GM23248 (cell line): ENCODE data around the gene TRPC4. TPM values are rescaled to one million over a fixed set of nuclear protein-coding genes. Genes with fewer than 3 reads are reported as not detected.

Experiments
- DNase-seq: peaks from one replicate; pipeline ENCODE4 v3.0.0-alpha.2; 2015
- H2AFZ ChIP-seq: fragments of 200-600 bp; sonication (generic); 2 replicates; pipeline ENCODE4 v1.6.1; 2016; ENCODE audit warnings: antibody characterized with exemption
- H3F3A ChIP-seq: fragments of 200-600 bp; sonication (generic); 2 replicates; pipeline ENCODE4 v1.6.1; 2016; ENCODE audit warnings: mild to moderate bottlenecking, antibody characterized with exemption, mixed run types; ENCODE audit not compliant: insufficient read depth
- H3K27ac ChIP-seq: fragments of 200-600 bp; sonication (generic); 2 replicates; pipeline ENCODE4 v1.5.1; 2016; ENCODE audit warnings: mild to moderate bottlenecking
- H3K27me3 ChIP-seq: fragments of 200-600 bp; sonication (generic); replicated peaks from 2 replicates; pipeline ENCODE4 v1.6.1; 2016; ENCODE audit warnings: mild to moderate bottlenecking; ENCODE audit not compliant: insufficient read depth
- H3K36me3 ChIP-seq: fragments of 200-600 bp; sonication (generic); 2 replicates; pipeline ENCODE4 v1.6.1; 2016; ENCODE audit warnings: low read depth, mild to moderate bottlenecking
- H3K4me1 ChIP-seq: fragments of 200-600 bp; sonication (generic); 2 replicates; pipeline ENCODE4 v1.6.1; 2016; ENCODE audit warnings: mild to moderate bottlenecking; ENCODE audit not compliant: insufficient read depth
- H3K4me2 ChIP-seq: fragments of 200-600 bp; sonication (generic); one replicate; pipeline ENCODE4 v1.6.1; 2016; ENCODE audit warnings: mild to moderate bottlenecking; ENCODE audit not compliant: unreplicated experiment
- H3K4me3 ChIP-seq: fragments of 200-600 bp; sonication (generic); 2 replicates; pipeline ENCODE4 v1.5.1; 2016; ENCODE audit warnings: mild to moderate bottlenecking
- H3K79me2 ChIP-seq: fragments of 200-600 bp; sonication (generic); 2 replicates; pipeline ENCODE4 v1.6.1; 2016; ENCODE audit warnings: mild to moderate bottlenecking; ENCODE audit not compliant: insufficient read depth
- H3K9ac ChIP-seq: fragments of 200-600 bp; sonication (generic); 2 replicates; pipeline ENCODE4 v1.6.1; 2016; ENCODE audit warnings: mild to moderate bottlenecking
- H3K9me2 ChIP-seq: fragments of 200-600 bp; sonication (generic); 2 replicates; pipeline ENCODE4 v1.6.1; 2016; ENCODE audit warnings: mixed run types, mild to moderate bottlenecking, moderate library complexity; ENCODE audit not compliant: insufficient read depth
- H3K9me3 ChIP-seq: fragments of 200-600 bp; sonication (generic); one replicate; pipeline ENCODE4 v1.6.1; 2017; ENCODE audit warnings: low read depth
- H4K20me1 ChIP-seq: fragments of 200-600 bp; sonication (generic); 2 replicates; pipeline ENCODE4 v1.6.0; 2016; ENCODE audit not compliant: insufficient read depth
- EZH2 ChIP-seq: fragments of 200-600 bp; sonication (generic); IDR thresholded peaks from 2 replicates; pipeline ENCODE4 v1.6.1; 2018; ENCODE audit warnings: antibody characterized with exemption, mild to moderate bottlenecking; ENCODE audit not compliant: insufficient read depth, poor library complexity, severe bottlenecking
- EZH2phosphoT487 ChIP-seq: fragments of 200-600 bp; sonication (generic); IDR thresholded peaks from 2 replicates; pipeline ENCODE4 v1.6.1; 2018; ENCODE audit warnings: antibody characterized with exemption, moderate library complexity, mild to moderate bottlenecking, low read depth; ENCODE audit not compliant: insufficient read depth
- WGBS, 2 experiments: methylation state at CpG; one replicate each; pipeline ENCODE4 v1.1.6; 2015 to 2017; ENCODE audit warnings: low lambda C conversion rate in 2 of 2, low coverage in 1 of 2; ENCODE audit errors: missing lambda C conversion rate in 2 of 2; 5-methylcytosine and 5-hydroxymethylcytosine counted together
- in situ Hi-C: fragments of 300-500 bp; cut with MboI; formaldehyde crosslinking; loops from 2 replicates; pipeline ENCODE4 v1.15.0; 2020
- polyA plus RNA-seq: library from polyadenylated mRNA; unstranded; fragments of >200 nt; fragmentation: Nextera tagmentation; extraction: Ambion mirVana; gene quantifications from 2 replicates; pipeline ENCODE4 v1.2.1, GENCODE V29; 2016
- total RNA-seq: library from RNA; depleted of rRNA; stranded (reverse); fragments of >200 nt; shearing (Covaris generic); gene quantifications from 2 replicates; pipeline ENCODE4 v1.2.3, GENCODE V29; 2014; rRNA removed

Gene TRPC4
- 8.6 and 10.5 TPM in 2 replicates for total RNA-seq
- 6.5 and 6.7 TPM in 2 replicates for polyA plus RNA-seq

GRCh38 chr13:37869756-37870488 lies at the start of gene TRPC4:
TRPC4 (minus strand) TSS chr13:37869772; CDS start chr13:37783333, 86,439 bp downstream.
- in situ Hi-C loops, result loop anchor here (10.0 kb wide), 1 partner anchor 225 kb away; no protein-coding TSS in a partner anchor
- peak within 1 kb of the TSS; percentile 86 for H3K4me2 ChIP-seq
- peak within 1 kb of the TSS; percentile 78 for H3K9ac ChIP-seq
- no peaks in the 10 kb centered on the region for H4K20me1 ChIP-seq
- H3F3A ChIP-seq, result peaks cover 18% of the 10 kb centered on the region
- TF ChIP-seq EZH2 (no peak), EZH2phosphoT487 (no peak)
- H3K9me2 ChIP-seq, result no peaks in the 10 kb centered on the region
- peaks cover 30% of the 10 kb centered on the region for H3K4me1 ChIP-seq
- DNase-seq, result peak; percentile 90
- no peaks in the 10 kb centered on the region for H3K36me3 ChIP-seq
- H2AFZ ChIP-seq, result peak within 1 kb of the TSS; percentile 94
- WGBS, 2 experiments, result 1 to 2% methylated on average over 34 to 39 of the region's 43 CpGs
- H3K27me3 ChIP-seq, result no peaks in the 10 kb centered on the region
- H3K27ac ChIP-seq, result peak within 1 kb of the TSS; percentile 38
- H3K79me2 ChIP-seq, result peaks cover 44% of the 10 kb centered on the region
- H3K4me3 ChIP-seq, result peak within 1 kb of the TSS; percentile 90
- H3K9me3 ChIP-seq, result no peaks in the 10 kb centered on the region

GRCh38 chr13:37918751-37919150 lies 49.2 kb upstream of the TRPC4 start:
- Histone ChIP-seq H3K9me2 (no peaks in the 10 kb centered on the region), H3K27me3 (no peaks in the 10 kb centered on the region), H3K27ac (no peak overlapping the region), H2AFZ (peak overlapping the region; percentile 67), H3K4me2 (peak overlapping the region; percentile 68), H3F3A (no peaks in the 10 kb centered on the region), H3K4me3 (peak overlapping the region; percentile 61), H3K36me3 (no peaks in the 10 kb centered on the region), H3K9ac (no peak overlapping the region), H3K9me3 (no peaks in the 10 kb centered on the region), H4K20me1 (no peaks in the 10 kb centered on the region), H3K79me2 (no peaks in the 10 kb centered on the region), H3K4me1 (no peaks in the 10 kb centered on the region)
- peak; percentile 9 for DNase-seq
- no peak for TF ChIP-seq EZH2
- no peak for TF ChIP-seq EZH2phosphoT487
- in situ Hi-C loops, result no loop called here
- WGBS, 2 experiments, result 27 to 28% methylated on average over 4 of the region's 4 CpGs

- WGBS, 2 experiments, result 3 to 10% methylated on average over 3 of the region's 3 CpGs
- Histone ChIP-seq H3K27ac (no peak overlapping the region), H3K9me2 (no peaks in the 10 kb centered on the region), H4K20me1 (no peaks in the 10 kb centered on the region), H3K4me2 (peak overlapping the region; percentile 68), H3K4me1 (no peaks in the 10 kb centered on the region), H3F3A (no peaks in the 10 kb centered on the region), H3K9ac (no peak overlapping the region), H3K79me2 (no peaks in the 10 kb centered on the region), H3K27me3 (no peaks in the 10 kb centered on the region), H3K36me3 (no peaks in the 10 kb centered on the region), H3K9me3 (no peaks in the 10 kb centered on the region), H3K4me3 (0 out of 2 replicates have a peak overlapping the region, but pooled peaks have one; percentile 61), H2AFZ (peak overlapping the region; percentile 67)
- in situ Hi-C loops, result no loop called here
- TF ChIP-seq EZH2phosphoT487, result no peak
- TF ChIP-seq EZH2, result no peak
- peak; percentile 12 for DNase-seq
Observed at GRCh38 chr13:37918116-37918714, 48.6 kb upstream of the TRPC4 start.

- Histone ChIP-seq H3K9me3 (no peaks in the 10 kb centered on the region), H3K27me3 (no peaks in the 10 kb centered on the region), H3K9ac (no peak overlapping the region), H3K4me2 (no peak overlapping the region), H3F3A (no peaks in the 10 kb centered on the region), H3K4me3 (no peak overlapping the region), H4K20me1 (no peaks in the 10 kb centered on the region), H3K27ac (no peak overlapping the region), H3K79me2 (no peaks in the 10 kb centered on the region), H3K36me3 (no peaks in the 10 kb centered on the region), H3K9me2 (no peaks in the 10 kb centered on the region), H2AFZ (no peak overlapping the region), H3K4me1 (no peaks in the 10 kb centered on the region)
- in situ Hi-C loops, result no loop called here
- TF ChIP-seq EZH2phosphoT487 (no peak), EZH2 (no peak)
- DNase-seq, result peak; percentile 53
- 21 to 26% methylated on average over 2 of the region's 2 CpGs for WGBS, 2 experiments
Observed at GRCh38 chr13:37914781-37915391, 45.3 kb upstream of the TRPC4 start.
